Measurements from ENCODE around the gene PEX5L.

Gene PEX5L

GRCh38 chr3:180004542-180004941 lies 32.2 kb downstream of the PEX5L start:
- DNase-seq, result no peak

DNA sequence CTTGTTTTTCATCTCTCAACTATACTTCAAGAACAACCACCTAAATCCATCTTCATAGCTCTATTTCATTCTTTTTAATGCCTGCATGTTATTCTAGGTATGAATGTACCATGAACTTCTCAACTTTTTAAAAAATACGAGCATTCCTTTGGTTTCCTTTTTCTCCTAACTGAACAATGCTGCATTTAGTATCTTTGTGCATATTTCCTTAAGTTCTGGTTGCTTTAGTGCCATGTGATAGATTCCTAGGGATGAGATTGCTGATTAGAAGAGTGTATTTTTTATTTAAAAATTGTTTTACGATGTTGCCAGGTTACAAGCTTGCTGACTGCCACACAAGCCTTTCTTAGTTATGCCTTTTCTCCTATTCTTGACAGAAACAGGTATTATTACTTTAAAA lies 34.7 kb downstream of the PEX5L start:
- no peak for DNase-seq

DNA sequence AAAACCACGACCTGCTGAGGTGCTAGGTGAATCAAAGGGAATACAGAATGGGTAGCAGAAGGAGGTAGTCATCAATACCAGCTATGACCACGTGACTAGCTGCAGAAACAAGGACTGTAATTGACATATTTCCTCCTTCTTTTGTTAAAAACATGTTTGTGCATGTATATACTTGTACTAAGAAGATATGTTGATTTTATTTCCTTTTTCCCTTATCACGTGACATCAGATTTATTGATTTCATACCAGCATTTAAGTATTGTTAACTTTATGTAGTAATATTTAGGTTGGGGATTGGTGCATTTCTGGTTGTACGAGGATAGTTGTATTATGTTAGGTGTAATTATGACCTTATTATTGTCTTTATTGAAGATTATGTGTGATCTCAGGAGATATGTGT lies 36.2 kb downstream of the PEX5L start:
- no peak for DNase-seq

DNA sequence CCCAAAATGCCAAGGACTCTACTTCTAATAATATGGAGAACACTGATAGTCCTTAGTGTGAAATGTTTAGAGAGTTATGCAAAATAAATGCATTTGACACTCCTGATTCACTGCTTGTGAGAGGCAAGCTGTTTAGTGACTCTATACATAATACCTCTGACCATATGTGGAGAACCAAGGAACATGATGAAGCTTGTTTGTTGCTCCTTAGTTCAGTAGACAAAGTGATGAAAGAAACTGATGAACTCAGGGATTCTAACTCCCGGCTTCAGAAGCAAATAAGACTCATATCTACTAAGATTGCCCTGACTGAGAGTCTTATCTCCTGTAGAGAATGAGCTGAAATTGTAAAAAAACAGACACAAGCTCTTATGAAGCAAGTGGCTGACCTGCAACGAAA lies 41.3 kb downstream of the PEX5L start:
- DNase-seq, result no peak

DNA sequence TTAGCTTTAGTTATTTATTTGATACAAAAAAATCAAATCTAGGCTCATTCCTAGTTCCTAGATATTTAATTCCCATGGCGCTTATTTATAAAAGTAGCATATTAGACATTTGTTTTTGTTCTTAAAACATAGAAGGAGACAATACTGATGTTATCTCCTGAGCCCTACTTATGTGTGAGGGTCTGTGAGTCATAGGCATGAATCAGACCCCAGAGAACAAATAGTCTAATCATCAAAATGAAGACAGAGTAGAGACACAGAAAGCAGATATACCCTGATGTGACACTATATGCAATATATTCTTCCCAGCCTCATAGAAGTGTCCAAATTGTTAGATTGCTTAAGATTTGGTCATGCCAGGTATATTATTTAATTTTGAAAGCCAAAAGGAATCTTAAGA lies 44.9 kb downstream of the PEX5L start:
- no peak for DNase-seq

GRCh38 chr3:179991104-179991503 lies 45.6 kb downstream of the PEX5L start:
- DNase-seq, result no peak

DNA sequence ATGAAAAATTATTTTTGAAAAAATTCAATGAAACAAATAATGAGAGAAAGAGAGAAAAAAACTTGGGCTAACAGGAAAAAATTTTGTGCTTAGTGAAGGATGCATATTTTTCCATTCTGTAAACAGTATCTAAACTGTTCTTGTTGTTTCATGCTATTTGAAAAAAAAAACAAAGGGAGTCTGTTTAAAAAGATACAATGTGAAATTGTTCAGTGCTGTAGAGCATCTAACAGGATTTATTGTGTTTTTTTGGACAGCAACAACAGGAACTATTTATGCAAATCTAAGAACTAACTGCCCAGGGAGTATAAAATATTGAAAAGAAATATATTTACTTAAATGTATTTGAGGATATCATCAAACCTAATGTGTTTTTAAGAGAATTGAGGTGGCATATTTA lies 55.1 kb downstream of the PEX5L start:
- no peak for DNase-seq

DNA sequence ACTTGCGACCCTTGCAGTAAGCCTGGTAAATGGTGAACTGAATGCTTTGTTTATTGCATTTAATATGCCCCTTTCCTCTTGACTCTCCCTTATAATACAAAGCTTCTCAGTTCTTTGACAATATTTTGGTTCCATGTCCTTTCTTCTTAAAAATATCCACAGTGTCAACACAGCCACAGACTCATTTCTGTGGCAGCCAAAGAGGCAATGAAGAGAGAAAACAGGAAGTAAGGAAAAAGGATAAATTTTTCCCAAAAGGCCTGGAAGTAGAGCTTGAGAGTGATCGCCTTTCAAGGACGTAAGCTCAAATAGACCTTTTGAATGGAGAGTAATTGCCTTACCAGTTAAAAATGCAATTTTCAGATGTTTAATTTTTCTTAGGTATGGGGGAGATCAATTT lies 59.4 kb downstream of the PEX5L start:
- no peak for DNase-seq

DNA sequence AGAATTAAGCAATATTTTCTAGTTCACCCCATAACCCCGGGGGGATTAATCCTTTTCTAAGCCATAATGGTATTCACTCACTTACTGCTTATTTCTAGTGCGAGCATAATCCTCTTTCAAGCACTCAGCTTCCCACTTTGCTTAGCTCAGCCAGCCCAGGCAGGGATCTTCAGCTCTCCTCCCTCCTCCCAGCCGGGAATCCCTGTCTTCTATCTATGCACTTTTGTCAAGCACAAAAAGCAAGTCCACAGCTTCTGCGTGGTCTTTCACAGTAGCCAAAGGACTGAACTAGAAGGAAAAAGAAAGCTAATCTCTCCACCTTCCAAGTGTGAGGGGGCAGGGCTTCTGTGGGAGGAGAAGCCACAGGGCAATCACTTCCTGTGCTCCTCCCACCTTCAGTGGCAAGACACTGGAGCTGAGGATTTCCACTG lies 62.8 kb downstream of the PEX5L start:
- DNase-seq, result no peak

GRCh38 chr3:179972881-179973423 lies 63.8 kb downstream of the PEX5L start:
- no peak for DNase-seq

DNA sequence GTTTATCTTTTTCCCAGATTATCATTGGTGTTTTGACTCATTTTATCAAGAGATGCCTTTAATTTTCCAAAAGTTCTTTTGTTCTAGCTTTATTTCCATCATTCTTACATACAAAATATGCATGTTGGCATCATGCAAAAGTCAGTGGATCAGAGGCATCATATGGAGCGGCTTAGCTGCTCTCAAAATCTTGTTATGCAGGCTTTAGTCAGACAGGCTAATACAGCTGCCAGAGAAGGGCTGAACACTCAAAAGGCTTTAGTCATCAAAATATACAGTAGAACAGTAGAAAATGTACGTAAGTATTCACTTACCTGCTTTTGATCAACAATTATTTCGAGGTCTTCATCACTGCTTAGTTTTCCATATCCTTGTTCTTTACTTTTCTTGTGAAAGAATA lies 65.5 kb downstream of the PEX5L start:
- DNase-seq, result no peak

DNA sequence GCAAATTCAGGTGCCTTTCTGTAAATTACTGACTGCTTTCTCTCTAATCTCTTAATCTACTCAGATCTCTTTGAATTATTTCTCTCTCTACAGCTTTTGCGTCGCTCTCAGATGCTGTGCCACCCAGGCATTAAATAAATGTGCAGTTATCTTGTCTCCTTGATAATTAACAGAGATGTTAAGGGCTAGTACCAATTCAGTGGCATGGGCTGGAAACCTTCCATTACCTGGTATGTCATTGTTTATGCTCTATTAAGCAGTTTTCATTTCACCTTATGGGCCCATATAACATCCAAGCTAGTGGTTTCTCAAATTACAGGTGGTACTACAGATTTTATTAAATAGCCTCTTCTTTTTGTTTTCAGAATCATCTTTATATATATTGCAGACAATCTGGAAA lies 66.0 kb downstream of the PEX5L start:
- no peak for DNase-seq

GRCh38 chr3:179969525-179969924 lies 67.2 kb downstream of the PEX5L start:
- no peak for DNase-seq

GRCh38 chr3:179967622-179968021 lies 69.1 kb downstream of the PEX5L start:
- no peak for DNase-seq

- no peak for DNase-seq
These were observed 71.8 kb downstream of the PEX5L start for GRCh38 chr3:179964890-179965289.

GRCh38 chr3:179962629-179963387 lies 73.9 kb downstream of the PEX5L start:
- no peak for DNase-seq

- no peak for DNase-seq
These were observed 75.0 kb downstream of the PEX5L start for GRCh38 chr3:179961703-179962078.

- DNase-seq, result no peak
These were observed 75.5 kb downstream of the PEX5L start for GRCh38 chr3:179961071-179961702.

DNA sequence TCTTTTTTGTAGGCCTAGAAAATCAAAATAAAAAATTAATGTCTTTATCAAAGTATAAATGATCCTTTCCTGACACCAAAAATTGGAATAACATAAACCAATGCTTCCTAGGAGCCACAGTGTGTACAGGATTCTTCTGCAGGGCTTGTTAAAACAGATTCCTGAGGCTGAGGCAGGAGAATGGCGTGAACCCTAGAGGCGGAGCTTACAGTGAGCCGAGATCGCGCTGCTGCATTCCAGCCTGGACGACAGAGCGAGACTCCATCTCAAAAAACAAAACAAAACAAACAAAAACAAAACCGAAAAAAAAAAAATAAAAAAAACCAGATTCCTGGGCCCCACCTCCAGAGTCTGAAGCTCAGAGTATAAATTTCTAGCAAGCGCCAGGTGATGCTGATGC lies 78.0 kb downstream of the PEX5L start:
- DNase-seq, result no peak

GRCh38 chr3:179958143-179958542 lies 78.6 kb downstream of the PEX5L start:
- no peak for DNase-seq

DNA sequence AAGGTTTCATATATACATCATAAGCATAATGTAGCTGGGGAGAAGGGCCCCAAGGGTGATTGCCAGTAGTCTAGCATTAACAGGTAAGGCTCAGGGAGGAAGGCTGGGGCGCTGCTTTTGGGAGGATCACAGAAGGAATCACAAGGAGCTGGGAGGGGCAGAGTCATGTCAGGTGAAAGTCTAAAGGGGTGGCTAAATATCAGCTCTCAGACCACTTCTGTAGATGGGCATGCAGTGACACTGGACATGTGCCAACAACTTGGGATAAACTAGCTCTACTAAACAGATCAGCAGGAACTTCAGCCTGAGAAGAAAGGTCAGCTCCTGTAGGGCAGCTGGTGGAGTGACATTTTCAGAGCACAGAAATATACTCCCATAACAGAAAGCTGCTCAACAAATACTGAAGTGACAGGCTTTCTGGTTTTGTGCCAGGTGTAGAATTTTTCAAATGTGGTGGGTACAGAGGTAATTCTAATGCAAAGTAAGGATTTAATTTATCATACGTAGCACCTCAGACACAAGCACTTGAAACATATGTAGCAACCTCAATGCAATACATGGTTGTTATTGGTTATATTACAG lies 79.4 kb downstream of the PEX5L start:
- DNase-seq, result no peak

DNA sequence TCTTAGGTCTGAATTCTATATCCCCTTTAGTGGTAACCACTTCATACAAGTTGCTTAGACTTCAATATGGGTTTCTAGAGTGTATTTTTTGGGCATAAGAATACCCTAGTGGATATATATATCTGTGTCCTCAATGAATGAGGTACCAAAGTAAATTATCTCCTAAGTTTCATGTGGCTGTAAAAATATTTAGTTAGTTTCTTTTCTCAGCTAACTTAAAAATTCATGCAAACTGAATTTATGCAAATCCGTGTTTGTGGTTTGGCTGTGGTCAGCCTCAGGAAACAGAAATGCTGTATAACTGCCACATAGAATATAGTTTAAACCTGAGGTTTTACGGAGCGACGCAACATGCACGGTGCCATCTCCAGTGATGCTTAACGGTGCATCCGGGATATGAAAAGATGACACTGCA lies 80.3 kb downstream of the PEX5L start:
- no peak for DNase-seq

DNA sequence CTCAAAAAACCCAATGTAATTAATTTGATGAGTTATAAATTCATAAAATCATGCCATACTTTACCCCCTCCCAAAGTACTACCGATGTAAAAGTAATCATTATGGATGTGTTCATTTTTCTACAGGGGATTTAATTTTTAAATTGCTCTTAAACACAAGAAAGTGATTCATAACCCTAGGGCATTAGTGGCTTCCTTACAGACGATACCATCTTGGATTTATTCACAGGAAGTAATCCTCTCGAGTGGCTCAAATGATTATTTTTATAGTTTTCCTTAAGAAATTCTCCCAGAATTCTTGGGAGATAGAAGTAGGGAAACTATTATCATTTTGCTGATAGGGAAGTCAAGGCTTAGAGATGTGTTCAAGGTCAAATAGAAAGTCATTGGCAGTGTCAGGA lies 80.9 kb downstream of the PEX5L start:
- DNase-seq, result no peak

- no peak for DNase-seq
These were observed 81.5 kb downstream of the PEX5L start for GRCh38 chr3:179955286-179955685.

All from NCI-H1417 treated with DMSO at 0.1 percent for 48 hours (cell line).